CD4-positive, alpha-beta T cell treated with Interferon alpha-2 for 1 hour (primary cell): ENCODE data around the gene COA6.
A peak's percentile ranks its signal among the peaks of the same experiment; 100 is the strongest.

Source experiments
- DNase-seq, 2 donors: peaks; one replicate each; pipeline ENCODE4 v3.0.0-alpha.2; 2020 to 2022

Gene COA6, protein sequence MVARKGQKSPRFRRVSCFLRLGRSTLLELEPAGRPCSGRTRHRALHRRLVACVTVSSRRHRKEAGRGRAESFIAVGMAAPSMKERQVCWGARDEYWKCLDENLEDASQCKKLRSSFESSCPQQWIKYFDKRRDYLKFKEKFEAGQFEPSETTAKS

DNA sequence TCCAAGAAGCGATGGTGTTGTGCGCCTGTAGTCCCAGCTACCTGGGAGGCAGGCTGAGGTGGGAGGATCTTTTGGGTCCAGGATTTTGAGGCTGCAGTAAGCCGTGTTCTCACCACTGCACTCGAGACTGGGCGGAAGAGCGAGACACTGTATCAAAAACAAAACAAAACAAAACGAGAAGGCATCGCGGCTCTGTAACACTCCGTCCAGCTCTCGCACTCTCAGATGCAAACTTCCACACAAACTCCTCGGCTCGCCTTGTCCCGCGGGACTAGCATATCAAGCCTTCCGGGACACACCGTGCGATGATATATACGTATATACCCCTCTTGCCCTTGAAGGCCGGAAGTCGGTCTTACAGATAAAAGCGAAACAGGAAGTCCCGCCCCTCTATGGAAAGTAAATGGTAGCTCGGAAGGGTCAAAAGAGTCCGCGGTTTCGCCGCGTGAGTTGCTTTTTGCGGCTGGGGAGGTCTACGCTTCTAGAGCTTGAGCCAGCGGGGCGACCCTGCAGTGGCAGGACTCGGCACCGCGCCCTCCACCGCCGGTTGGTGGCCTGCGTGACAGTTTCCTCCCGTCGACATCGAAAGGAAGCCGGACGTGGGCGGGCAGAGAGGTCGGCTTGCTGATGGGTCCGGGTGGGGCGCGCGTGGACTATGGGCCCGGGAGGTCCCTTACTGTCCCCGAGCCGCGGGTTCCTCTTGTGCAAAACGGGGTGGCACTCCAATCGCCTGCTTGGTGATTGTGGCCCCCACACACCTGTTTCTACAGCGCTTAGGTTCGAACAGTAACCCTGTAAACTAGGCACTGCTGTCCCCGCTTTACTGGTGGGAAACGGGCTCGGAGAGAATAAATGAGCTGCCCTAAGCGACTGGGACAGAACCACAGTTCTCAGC lies at the start of gene COA6:
Gene COA6 (plus strand): TSS at position 393 of the 895 bp plus-strand sequence. CDS start 11 bp downstream, at position 404.
- peak; percentile 90 to 94 for DNase-seq

DNA sequence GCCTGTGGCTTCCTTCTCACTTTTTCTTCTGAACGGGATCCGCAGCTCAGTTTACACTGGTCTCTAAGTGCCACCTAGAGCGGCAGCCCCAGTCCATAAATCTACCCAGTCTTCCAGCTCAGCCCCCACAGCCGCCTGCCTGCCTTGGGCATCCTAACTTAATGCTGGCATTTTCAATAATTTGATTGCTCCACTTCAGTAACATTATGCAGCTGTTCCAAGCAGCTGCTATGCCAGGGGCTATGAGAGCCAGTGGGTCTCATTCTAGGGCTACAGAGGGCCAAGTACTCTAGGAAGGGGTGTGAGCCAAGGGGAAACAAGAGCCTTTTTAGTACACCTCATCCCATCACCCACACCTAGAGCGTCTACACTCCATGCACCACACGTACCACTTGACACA lies 48.4 kb upstream of the COA6 start:
- no peak for DNase-seq

DNA sequence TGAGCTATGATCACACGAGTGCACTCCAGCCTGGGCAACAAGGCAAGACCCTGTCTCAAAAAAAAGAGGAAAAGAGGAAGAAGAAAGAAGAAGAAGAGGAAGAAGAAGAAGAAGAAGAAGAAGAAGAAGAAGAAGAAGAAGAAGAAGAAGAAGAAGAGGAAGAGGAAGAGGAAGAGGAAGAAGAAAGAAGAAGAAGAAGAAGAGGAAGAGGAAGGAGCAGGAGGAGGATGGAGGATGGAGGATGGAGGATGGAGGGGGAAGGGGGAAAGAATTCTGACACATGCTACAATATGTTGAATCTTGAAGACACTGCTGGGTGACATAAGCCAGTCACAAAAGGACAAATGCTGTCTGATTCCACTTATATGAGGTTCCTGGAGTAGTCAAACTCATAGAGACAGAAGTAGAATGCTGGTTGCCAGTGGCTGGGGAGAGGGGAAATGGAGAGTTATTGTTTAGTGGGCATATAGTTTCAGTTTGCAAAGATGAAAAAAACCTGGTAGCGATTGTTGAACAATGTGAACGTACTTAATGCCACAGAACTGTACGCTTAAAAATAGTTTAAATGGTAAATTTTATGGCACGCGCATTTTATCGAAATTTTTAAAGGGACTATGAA lies 47.3 kb upstream of the COA6 start:
- DNase-seq: peak in 1 of 2 donors; percentile 9

DNA sequence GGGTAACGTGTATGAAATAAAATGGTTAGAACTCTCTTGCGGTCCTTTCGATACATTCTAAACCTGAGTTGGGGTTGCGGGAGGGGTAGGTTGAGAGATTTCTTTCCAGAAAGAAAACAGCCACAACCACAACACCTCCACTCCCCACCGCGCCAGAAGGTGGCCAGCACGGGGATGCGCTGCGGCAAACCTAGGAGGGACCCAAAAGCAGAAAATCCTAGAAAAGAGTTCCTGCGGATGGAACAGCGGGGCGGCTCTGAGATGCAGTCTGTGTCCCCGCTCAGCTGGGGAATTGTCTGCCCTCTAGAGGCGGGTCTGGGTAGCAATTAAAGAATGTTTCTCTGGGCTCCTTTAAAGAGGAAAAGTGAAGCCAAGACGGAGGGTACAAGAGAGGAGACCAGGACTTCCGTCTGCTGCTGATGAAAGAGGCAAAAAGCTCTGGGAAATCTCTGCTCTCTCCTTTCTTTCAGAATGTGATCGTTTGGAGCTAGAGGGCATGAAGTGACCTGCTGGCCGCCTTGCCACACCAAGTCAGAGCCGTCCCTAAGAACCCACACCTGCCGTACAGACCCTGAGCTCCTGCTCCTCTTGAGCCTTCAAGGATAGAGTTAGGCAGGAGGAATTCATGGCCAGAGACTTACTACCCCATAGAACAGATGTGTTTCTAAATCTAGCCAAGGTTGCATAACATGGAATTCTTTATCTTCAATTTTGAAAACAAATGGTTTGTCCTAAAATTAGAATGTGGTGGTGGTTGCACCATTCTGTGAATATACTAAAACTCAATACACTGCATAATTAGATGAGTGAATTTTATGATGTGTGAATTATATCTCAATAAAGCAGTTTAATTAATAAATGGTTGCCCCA lies 46.5 kb upstream of the COA6 start:
- DNase-seq: peak; percentile 53 to 72

DNA sequence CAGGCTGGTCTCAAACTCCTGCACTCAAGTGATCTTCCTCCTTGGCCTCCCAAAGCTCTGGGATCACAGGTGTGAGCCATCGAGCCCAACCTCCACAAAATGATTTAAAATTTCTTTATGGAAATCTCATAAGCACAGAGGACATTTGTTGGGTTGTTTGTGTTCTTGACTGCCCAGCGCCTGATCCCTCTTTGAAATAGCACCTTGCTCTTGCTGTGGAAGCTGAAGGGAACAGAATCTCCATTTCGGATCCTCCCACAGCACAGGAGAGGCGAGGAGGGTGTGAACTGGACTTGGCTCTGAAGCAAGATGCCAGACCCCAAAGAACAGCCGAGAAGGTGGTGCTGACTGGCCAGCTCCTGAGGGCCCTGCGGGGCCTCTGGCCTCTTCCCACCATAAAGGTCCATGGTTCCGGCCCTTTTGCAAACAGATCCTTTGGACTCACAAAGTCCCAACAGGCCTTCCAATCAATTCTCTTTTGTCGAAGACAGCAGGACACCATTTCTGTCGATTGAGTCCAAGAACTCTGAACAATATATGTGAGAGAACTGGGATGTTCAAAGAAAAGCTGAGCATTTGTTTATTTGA lies 45.6 kb upstream of the COA6 start:
- no peak for DNase-seq

DNA sequence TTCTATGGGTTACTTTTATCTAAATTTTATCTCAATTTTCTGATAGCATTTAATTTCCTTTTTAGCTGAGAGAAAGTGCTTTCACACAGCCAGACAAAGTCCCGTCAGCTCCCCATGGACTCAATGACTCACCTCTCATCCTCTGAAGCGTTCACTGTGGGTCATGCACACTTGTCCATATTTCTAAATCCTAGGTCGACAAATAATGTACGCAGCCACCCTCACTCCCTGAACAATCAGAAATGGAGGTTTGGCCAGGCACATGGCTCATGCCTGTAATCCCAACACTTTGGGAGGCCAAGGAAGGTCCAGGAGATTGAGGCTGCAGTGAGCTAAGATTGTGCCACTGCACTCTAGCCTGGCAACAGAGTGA lies 42.4 kb upstream of the COA6 start:
- DNase-seq: no peak

DNA sequence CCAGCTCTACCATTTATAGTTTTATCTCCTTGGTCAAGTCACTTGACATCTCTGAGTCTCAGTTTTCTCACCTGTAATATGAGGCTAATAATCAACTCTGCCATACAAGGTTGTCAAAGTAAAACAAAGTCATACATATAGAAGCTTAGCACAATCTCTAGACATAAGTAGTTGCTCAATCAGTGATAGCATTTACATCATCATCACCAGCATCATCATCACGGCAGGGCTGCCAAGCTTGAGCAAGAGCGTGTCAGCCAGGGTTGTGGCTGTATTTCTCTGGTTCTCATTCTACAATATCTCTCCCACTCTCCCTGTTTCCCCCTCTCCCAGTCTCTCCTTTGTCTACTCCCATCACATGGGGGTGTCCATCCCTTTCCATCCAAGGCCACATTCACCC lies 41.7 kb upstream of the COA6 start:
- DNase-seq: peak in 1 of 2 donors; percentile 30

DNA sequence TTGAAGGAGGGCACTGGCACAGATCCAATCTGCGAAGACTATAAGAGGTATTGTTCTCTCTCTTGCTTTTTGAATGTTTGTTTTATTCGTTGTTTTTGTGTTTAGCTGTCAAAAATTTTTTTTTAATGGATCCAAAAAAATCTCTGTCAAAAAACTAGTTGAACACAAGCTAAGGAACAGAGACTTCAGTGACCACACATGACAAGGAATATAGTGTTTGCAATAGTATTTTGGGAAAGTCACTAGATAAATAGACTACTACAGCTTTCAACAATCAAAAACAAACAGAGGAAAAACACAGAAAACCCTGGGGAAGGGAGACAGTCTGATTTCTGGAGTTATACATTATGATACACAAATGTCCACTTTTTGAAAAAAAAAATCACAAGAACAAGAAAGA lies 36.9 kb upstream of the COA6 start:
- no peak for DNase-seq

DNA sequence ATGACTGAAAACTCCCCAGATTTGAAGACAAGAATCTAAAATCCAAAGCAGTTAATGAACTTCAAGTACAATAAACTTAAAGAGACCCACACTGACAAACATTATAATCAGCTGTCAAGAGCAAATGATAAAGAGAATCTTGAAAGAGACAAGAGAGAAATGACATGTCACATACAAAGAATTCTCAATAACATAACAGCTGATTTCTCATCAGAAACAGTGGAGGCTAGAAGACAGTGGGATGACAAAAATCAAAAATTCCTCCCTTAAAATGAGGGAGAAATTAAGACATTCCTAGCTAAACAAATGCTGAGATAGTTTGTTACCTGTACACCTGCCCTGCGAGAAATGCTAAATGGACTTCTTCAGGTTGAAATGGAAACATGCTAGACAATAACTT lies 36.0 kb upstream of the COA6 start:
- no peak for DNase-seq

DNA sequence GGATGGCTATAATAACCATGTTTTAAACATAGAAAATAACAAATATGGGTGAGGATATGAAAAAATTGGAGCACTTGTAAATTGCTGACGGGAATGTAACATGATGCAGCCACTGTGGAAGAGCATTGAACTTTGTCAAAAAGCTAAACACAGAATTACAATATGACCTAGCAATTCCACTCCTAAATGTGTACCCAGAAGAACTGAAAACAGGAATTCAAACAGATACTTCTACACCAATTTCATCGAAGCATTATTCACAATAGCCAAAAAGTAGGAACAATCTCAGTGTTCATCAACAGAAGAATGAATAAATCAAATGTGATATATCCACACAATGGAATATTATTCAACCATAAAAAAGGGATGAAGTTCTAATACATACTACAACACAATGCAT lies 32.7 kb upstream of the COA6 start:
- no peak for DNase-seq

DNA sequence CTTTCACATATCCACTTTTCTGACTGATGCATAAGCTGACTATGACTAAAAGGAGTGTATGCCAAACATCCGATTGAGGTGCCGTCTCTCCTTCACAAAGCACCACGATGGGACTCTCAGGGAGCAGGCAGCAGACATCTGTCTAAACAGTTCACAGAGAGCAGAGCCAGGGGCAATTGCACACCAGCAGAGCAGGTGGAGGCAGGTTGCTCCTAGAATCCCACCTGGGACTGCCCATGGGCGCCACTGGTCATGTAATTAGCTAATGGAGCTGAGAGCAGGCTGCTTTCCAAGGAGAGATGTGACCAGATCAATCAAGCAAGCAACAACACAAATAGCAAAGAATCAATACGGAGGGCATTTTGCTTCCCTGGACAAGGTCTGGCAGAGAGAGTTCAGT lies 30.5 kb upstream of the COA6 start:
- no peak for DNase-seq

DNA sequence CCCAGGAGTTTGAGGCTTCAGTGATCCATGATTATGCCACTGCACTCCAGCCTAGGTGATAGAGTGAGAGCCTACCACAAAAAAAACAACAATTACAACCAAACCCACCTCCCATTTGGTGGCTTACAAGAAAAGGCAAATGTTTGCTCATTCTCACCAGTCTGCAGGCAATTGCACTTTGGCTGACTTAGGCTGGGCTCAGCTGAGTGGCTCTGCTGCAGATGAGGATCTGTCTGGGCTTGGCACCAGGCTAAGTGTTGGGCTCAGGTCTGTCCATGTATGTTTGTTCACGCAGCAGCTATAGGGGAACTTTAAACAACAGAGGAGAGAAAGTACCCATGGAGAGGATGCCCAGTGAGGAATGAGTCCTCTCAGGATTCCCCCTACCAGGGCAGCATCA lies 28.0 kb upstream of the COA6 start:
- no peak for DNase-seq

DNA sequence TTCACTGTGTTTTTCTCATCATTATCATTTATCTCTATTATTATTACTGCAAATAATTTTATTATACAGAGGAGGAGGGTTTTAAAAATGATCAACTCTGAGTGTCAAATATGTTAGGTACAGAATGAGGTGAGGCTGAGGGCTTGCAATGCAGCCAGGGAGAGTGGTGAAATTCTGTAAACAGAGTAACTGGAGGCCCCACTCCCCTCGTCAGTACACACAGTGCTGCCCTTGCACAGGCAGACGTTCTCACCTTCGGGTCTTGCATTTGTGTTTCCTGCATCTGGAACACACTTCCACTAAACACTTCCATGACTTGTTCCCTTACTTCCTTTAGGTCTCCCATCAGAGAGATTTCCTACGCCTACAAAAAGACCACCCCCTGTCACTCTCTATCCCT lies 24.3 kb upstream of the COA6 start:
- DNase-seq: no peak

DNA sequence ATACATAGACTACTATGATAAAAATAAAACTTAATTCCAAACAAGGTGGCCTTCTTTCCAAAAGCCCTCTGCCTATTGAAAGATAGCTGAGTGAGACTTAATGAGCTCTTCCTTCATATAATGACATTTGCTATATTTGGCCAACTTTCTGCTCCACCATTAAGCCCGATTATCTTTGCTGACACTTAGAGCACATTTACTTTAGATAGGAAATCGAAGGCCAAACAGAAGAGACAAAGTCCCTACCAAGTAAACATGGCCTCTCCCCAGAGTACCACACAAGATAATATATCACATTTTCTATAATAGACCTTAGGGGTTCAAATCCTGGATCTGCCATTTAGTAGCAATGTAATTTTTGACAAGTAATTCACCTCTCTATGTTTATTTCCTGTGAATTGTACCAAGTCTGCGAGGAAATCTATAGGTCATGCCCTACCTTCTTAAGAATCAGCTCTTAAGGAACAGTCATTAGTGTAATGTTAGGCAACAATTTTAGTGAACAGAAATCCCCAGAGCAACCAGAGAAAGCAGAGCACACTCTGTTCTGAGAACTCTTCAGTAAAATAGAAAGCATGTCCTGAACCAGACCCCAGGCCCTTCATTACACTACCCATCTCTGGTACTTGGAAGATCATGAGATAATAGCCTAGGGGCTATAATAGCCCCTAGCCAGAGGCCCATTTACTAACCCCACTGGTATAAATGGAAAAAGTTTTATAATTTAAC lies 17.3 kb upstream of the COA6 start:
- no peak for DNase-seq

DNA sequence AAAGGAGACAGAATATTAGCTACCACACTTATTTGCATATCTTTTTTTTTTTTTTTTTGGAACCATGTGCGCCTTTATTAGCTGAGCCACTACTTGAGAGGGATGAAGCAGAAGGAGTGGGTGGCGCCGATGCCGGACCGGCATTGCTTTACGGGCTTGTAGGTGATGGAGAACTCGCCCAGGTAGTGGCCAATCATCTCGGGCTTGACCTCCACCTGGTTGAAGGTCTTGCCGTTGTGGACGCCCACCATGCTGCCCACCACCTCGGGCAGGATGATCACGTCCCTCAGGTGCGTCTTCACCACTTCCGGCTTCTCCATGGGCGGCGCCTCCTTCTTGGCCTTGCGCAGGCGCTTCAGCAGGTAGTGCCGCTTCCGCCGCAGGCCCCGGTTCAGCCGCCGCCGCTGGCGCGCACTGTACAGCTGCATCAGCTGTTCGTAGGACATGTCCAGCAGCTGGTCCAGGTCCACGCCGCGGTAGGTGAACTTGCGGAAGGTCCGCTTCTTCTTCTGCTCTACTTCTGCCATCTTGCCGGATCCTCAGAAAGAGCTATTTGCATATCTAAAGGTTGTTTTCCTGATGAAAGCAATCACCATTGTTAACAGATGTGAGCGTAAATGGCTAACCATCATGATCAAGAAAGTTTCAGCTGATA lies 16.5 kb upstream of the COA6 start:
- DNase-seq: peak; percentile 52 to 64

DNA sequence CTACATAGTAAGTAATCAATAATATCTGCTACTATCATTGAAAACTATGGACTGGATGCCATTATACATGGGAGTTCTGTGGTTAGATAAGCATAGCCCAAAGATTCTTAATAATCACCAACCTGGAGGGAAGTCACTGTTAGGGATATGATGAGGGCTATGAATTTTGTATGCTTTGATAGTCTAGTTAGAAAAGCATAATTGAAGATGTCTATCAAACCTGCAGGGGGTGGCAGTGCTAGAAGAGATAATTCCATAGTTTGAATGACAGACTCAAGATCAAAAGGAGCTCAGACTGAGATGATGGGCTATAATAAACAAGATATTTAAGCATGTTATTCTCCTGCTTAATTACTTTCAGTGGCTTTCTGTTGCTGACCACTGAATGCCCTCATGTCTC lies 15.4 kb upstream of the COA6 start:
- no peak for DNase-seq

DNA sequence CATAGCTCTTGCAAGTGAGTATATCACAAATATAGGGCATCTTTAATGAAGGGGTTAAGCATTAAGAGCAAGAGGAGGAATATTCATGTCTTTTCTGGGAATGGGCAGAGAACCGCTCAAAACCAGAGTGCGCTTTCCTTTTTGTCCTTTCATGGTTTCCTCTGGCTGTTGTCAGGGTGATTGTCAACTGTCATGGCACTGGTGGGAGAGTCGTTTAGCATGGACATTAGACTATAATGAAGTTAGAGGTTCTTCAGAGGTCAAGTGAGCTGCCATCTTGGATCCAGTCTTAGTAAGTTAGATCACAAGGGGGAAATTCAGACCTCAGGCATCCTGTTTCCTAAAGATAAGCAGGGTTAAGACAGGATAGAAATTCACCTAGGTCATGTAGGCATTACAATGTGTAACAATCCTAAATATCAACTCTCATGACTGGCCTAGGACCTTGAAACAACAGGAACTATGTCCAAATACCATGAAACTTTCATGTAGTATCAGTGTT lies 12.1 kb upstream of the COA6 start:
- no peak for DNase-seq

DNA sequence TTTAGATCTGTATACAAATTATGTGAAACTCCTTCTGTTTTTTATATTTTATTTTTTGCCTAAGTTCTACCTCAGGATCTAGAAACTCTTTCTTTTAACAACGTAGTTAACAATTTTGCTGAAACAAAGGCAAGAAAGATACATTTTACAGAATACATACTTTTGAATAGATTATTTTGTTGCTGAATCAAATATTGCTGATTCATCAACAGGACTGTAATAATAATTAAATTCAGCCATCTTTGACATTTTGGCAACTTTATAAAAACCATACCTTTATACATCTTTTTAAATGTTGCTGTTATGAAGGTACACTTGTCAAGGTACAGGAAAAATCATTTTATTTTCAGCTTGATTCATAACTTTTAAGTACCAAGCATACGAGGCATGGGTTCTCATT lies 10.7 kb upstream of the COA6 start:
- DNase-seq: no peak

DNA sequence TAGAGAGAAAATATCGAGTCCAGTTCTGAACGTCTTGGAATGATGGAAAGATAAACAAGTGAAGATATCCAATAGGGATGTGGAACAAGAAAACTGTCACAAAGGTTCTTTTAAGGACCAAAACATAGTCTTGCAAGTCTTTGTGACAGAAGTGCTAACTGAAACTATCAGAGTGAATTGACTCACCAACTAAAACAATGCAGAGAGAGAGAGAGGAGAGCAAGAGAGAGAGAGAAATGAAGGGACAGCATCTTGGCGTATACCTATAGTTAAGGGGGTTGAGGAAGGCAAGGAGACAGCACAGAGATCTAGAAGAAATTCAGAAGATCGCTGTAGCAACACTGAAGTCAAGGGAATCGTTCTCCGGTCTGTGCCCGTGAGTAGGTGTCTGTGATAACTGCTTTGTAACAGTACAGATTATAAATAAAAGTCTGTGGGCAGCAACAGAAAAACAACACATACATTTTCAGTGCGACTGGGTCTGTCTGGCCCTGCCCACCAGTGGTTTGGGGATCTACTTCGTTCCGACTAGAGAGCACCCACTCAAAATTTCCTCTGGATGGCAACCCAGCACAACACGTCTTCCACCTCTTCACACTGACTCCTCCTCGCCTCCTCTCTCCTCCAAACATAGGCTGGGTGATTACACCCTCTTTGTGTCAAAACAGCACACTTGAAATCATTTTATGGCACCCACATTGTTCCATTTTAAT lies 4.8 kb upstream of the COA6 start:
- peak in 1 of 2 donors; percentile 46 for DNase-seq

DNA sequence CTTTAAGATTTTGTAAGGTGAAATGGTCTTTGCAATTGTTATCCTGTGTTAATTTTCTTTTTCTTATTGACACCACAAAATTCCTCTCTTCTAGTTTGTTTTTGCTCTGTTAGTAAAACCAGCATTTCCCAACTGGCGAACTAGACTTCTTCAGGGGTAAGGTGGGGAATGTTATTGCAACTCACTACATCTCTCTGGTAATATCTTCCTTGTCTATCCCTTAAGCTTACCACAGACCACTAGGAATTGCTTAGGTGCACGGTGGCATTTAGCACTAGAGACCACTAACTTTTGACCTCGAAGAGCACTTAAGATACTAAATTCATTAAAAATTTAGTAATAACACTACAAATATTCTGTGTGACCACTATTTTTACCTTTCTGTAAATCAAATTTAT lies 4.2 kb upstream of the COA6 start:
- no peak for DNase-seq

DNA sequence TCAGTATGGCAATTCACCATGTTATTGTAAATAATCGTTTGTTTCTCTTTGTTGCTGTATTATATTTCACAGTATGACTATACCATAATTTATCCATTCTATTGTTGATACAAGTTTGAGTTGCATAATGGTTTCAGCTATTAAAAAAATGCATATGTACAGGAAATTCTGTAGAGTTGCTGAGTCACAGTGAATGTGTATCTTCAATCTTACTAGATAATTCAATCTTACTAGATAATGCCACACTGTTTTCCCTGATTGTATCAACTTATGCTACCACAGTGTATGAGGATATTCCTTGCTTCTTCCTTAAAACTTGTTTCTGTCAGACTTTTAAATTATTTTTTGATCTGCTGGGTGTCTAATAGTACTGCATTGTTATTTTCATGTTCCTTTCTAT lies 3.5 kb upstream of the COA6 start:
- DNase-seq: no peak
